ENCODE measurements around the gene TUBGCP2.

The TUBGCP2 gene

DNA sequence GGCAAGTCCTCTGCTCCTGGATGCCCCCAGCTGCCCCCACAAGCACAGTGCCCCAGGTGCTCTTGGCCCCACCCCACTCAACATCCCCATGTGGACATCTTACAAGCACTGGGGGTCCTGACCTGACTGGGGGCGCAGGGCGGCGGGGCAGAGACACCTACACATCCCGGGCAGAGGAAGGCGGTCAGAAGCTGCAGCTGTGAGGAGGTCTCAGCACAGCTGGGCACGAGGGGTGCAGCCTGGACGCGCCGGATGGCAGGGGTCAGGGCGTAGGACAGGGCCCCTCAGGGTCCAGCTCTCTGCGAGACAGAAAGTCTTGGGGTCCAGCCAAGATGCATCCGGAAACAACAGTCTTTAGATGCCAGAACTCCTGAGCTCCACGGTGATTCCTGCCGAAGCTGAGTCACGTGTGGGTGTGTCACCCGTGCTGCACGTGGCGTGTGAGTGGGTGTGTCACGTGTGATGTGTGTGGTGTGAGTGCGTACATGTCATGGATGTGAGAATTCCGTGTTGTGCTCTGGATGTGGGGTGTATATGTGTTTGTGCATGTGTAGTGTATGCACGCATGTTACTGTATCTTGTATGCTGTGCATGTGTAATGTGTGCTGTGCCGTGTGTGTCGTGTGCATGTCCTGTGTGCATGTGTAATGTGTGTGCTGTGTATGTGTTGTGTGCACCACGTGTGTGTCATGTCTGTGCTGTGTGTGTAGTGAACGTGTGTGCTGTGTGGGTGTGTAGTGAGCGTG lies 65.9 kb downstream of the TUBGCP2 start:
- H2BK12ac ChIP-seq (ENCODE audit: low read length in 2 of 2) = no peak overlapping the region

DNA sequence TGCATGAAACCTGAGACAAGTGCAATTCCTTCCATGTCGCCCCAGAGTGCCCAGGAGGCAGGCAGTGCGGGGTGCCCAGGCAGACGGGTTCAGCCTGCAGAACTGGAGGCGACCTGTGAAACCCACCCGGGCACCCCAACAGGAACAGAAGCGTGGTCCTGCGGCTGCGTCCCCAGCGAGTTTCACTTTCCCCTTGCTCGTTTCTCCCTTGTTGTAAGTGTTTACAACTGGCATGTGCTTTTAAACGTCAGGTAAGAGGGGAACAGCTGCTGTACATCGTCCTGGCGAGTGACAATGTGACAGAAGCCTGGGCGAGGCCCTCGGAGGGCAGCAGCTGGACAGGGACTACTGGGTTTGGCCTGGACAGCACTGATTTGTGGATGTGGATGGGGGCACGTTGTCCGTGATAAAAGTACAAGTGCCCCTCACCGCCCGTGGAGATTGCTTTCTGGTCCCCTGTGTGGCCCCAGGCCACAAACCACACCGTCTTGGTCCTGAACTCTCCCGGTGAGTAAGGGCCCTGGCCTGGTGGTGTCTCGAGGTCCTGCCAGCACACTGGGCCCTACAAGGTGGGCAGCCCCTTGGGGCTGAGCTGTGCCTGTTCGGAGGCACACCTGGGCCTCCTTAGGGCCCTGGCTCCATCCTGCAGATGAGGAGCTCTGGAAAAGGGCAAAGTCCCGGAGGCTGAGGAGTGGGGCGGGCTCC lies 67.0 kb downstream of the TUBGCP2 start:
- Histone ChIP-seq H2BK120ac (ENCODE audit: low read depth, low read length) (no peak overlapping the region), H3K79me1 (replicated peaks; ENCODE audit: low read length, poor library complexity, severe bottlenecking) (no peaks in the 10 kb centered on the region)
- 83% methylated on average over 25 of the region's 25 CpGs for WGBS

More for the DNA sequence above, 65.9 kb downstream of the TUBGCP2 start:
- no peak overlapping the region for H3K27ac ChIP-seq (ENCODE audit: low read length, poor library complexity, severe bottlenecking)
- no peak overlapping the region for H2BK15ac ChIP-seq (ENCODE audit: low read depth, poor library complexity, severe bottlenecking)
- no peak for DNase-seq
- WGBS = 81% methylated on average over 26 of the region's 27 CpGs
- peak overlapping the region in 1 of 2 experiments; percentile 38 for H3K18ac ChIP-seq (ENCODE audit: low read depth in 1 of 2, low read length in 2 of 2)
- H3K9me3 ChIP-seq (ENCODE audit: control insufficient read depth, low read length) = no peaks in the 10 kb centered on the region
- no peaks in the 10 kb centered on the region for H3K36me3 ChIP-seq (ENCODE audit: control insufficient read depth in 1 of 2, insufficient read depth in 2 of 2, low read depth in 1 of 2, low read length in 2 of 2)
- peak overlapping the region in 1 of 2 experiments; percentile 88 for H3K14ac ChIP-seq (ENCODE audit: low read length in 2 of 2)
- H2AFZ ChIP-seq (ENCODE audit: low read depth, low read length) = no peak overlapping the region
- no peaks in the 10 kb centered on the region for H3K79me1 ChIP-seq (replicated peaks; ENCODE audit: low read length, poor library complexity, severe bottlenecking)
- H2AK5ac ChIP-seq (ENCODE audit: low read length, severe bottlenecking) = no peak overlapping the region
- no peak overlapping the region for H2BK5ac ChIP-seq (ENCODE audit: low read depth, low read length, poor library complexity, severe bottlenecking)
- no peak overlapping the region for H3K9ac ChIP-seq (ENCODE audit: low read length)
- no peak overlapping the region for H3K4ac ChIP-seq (ENCODE audit: low read depth in 1 of 2, low read length in 2 of 2)
- H3K4me3 ChIP-seq (ENCODE audit: insufficient read depth in 1 of 2, low read depth in 1 of 2, low read length in 2 of 2) = no peak overlapping the region
- H3K4me2 ChIP-seq (ENCODE audit: low read length, poor library complexity, severe bottlenecking) = no peak overlapping the region
- peaks cover 44 to 80% of the 10 kb centered on the region in 2 experiments for H3K27me3 ChIP-seq (ENCODE audit: control insufficient read depth in 1 of 2, insufficient read depth in 1 of 2, low read length in 2 of 2)
- H4K8ac ChIP-seq (ENCODE audit: low read length) = no peak overlapping the region
- H2BK120ac ChIP-seq (ENCODE audit: low read depth, low read length) = no peak overlapping the region
- H3K23ac ChIP-seq (ENCODE audit: low read length in 2 of 2) = no peak overlapping the region
- H4K91ac ChIP-seq (ENCODE audit: low read length) = no peak overlapping the region
- H3K4me1 ChIP-seq (ENCODE audit: control insufficient read depth, insufficient read depth, low read depth, low read length) = peaks cover 8% of the 10 kb centered on the region

GRCh38 chr10:133239990-133240389 lies 68.7 kb downstream of the TUBGCP2 start:
- peaks cover 28% of the 10 kb centered on the region for H3K4me1 ChIP-seq (ENCODE audit: control insufficient read depth, insufficient read depth, low read depth, low read length)

More for the DNA sequence above, 67.0 kb downstream of the TUBGCP2 start:
- H3K4me2 ChIP-seq (ENCODE audit: low read length, poor library complexity, severe bottlenecking) = no peak overlapping the region
- no peak overlapping the region for H2BK5ac ChIP-seq (ENCODE audit: low read depth, low read length, poor library complexity, severe bottlenecking)
- no peak overlapping the region for H3K18ac ChIP-seq (ENCODE audit: low read depth in 1 of 2, low read length in 2 of 2)
- no peak overlapping the region for H4K91ac ChIP-seq (ENCODE audit: low read length)
- no peaks in the 10 kb centered on the region for H3K9me3 ChIP-seq (ENCODE audit: control insufficient read depth, low read length)
- H2AK5ac ChIP-seq (ENCODE audit: low read length, severe bottlenecking) = no peak overlapping the region
- no peak overlapping the region for H2BK12ac ChIP-seq (ENCODE audit: low read length in 2 of 2)
- no peak overlapping the region for H3K9ac ChIP-seq (ENCODE audit: low read length)
- H3K36me3 ChIP-seq (ENCODE audit: control insufficient read depth in 1 of 2, insufficient read depth in 2 of 2, low read depth in 1 of 2, low read length in 2 of 2) = no peaks in the 10 kb centered on the region
- H3K4ac ChIP-seq (ENCODE audit: low read depth in 1 of 2, low read length in 2 of 2) = no peak overlapping the region
- no peak overlapping the region for H4K8ac ChIP-seq (ENCODE audit: low read length)
- H3K27me3 ChIP-seq (ENCODE audit: control insufficient read depth in 1 of 2, insufficient read depth in 1 of 2, low read length in 2 of 2) = peaks cover 51 to 82% of the 10 kb centered on the region in 2 experiments
- H2BK15ac ChIP-seq (ENCODE audit: low read depth, poor library complexity, severe bottlenecking) = no peak overlapping the region
- DNase-seq = no peak
- no peak overlapping the region for H3K27ac ChIP-seq (ENCODE audit: low read length, poor library complexity, severe bottlenecking)
- no peak overlapping the region for H3K23ac ChIP-seq (ENCODE audit: low read length in 2 of 2)
- peaks cover 19% of the 10 kb centered on the region for H3K4me1 ChIP-seq (ENCODE audit: control insufficient read depth, insufficient read depth, low read depth, low read length)
- no peak overlapping the region for H3K14ac ChIP-seq (ENCODE audit: low read length in 2 of 2)
- H3K4me3 ChIP-seq (ENCODE audit: insufficient read depth in 1 of 2, low read depth in 1 of 2, low read length in 2 of 2) = no peak overlapping the region
- H2AFZ ChIP-seq (ENCODE audit: low read depth, low read length) = no peak overlapping the region

GRCh38 chr10:133238466-133238804 lies 70.2 kb downstream of the TUBGCP2 start:
- H3K4ac ChIP-seq (ENCODE audit: low read depth in 1 of 2, low read length in 2 of 2) = no peak overlapping the region
- no peak overlapping the region for H3K14ac ChIP-seq (ENCODE audit: low read length in 2 of 2)
- no peak overlapping the region for H2BK120ac ChIP-seq (ENCODE audit: low read depth, low read length)
- DNase-seq = no peak
- no peak overlapping the region for H3K4me3 ChIP-seq (ENCODE audit: insufficient read depth in 1 of 2, low read depth in 1 of 2, low read length in 2 of 2)
- H2AK5ac ChIP-seq (ENCODE audit: low read length, severe bottlenecking) = no peak overlapping the region
- no peaks in the 10 kb centered on the region for H3K79me1 ChIP-seq (replicated peaks; ENCODE audit: low read length, poor library complexity, severe bottlenecking)
- no peak overlapping the region for H2BK15ac ChIP-seq (ENCODE audit: low read depth, poor library complexity, severe bottlenecking)
- peaks cover 28% of the 10 kb centered on the region for H3K4me1 ChIP-seq (ENCODE audit: control insufficient read depth, insufficient read depth, low read depth, low read length)
- no peaks in the 10 kb centered on the region for H3K9me3 ChIP-seq (ENCODE audit: control insufficient read depth, low read length)
- WGBS = 11% methylated on average over 14 of the region's 15 CpGs
- H2AFZ ChIP-seq (ENCODE audit: low read depth, low read length) = no peak overlapping the region
- no peak overlapping the region for H4K91ac ChIP-seq (ENCODE audit: low read length)
- H3K18ac ChIP-seq (ENCODE audit: low read depth in 1 of 2, low read length in 2 of 2) = no peak overlapping the region
- peaks cover 67 to 75% of the 10 kb centered on the region in 2 experiments for H3K27me3 ChIP-seq (ENCODE audit: control insufficient read depth in 1 of 2, insufficient read depth in 1 of 2, low read length in 2 of 2)
- H2BK5ac ChIP-seq (ENCODE audit: low read depth, low read length, poor library complexity, severe bottlenecking) = no peak overlapping the region
- H4K8ac ChIP-seq (ENCODE audit: low read length) = no peak overlapping the region
- H3K4me2 ChIP-seq (ENCODE audit: low read length, poor library complexity, severe bottlenecking) = no peak overlapping the region
- H3K23ac ChIP-seq (ENCODE audit: low read length in 2 of 2) = no peak overlapping the region
- no peak overlapping the region for H2BK12ac ChIP-seq (ENCODE audit: low read length in 2 of 2)
- H3K27ac ChIP-seq (ENCODE audit: low read length, poor library complexity, severe bottlenecking) = no peak overlapping the region
- H3K9ac ChIP-seq (ENCODE audit: low read length) = no peak overlapping the region
- no peaks in the 10 kb centered on the region for H3K36me3 ChIP-seq (ENCODE audit: control insufficient read depth in 1 of 2, insufficient read depth in 2 of 2, low read depth in 1 of 2, low read length in 2 of 2)

More at GRCh38 chr10:133239990-133240389, 68.7 kb downstream of the TUBGCP2 start:
- 83% methylated on average over 15 of the region's 15 CpGs for WGBS
- no peak overlapping the region for H3K4ac ChIP-seq (ENCODE audit: low read depth in 1 of 2, low read length in 2 of 2)
- H2BK120ac ChIP-seq (ENCODE audit: low read depth, low read length) = no peak overlapping the region
- H3K27me3 ChIP-seq (ENCODE audit: control insufficient read depth in 1 of 2, insufficient read depth in 1 of 2, low read length in 2 of 2) = peaks cover 61 to 79% of the 10 kb centered on the region in 2 experiments
- no peak overlapping the region for H3K14ac ChIP-seq (ENCODE audit: low read length in 2 of 2)
- H3K4me3 ChIP-seq (ENCODE audit: insufficient read depth in 1 of 2, low read depth in 1 of 2, low read length in 2 of 2) = no peak overlapping the region
- no peak overlapping the region for H2BK15ac ChIP-seq (ENCODE audit: low read depth, poor library complexity, severe bottlenecking)
- no peak overlapping the region for H4K8ac ChIP-seq (ENCODE audit: low read length)
- no peak overlapping the region for H2AFZ ChIP-seq (ENCODE audit: low read depth, low read length)
- H3K27ac ChIP-seq (ENCODE audit: low read length, poor library complexity, severe bottlenecking) = no peak overlapping the region
- H3K23ac ChIP-seq (ENCODE audit: low read length in 2 of 2) = no peak overlapping the region
- H3K9ac ChIP-seq (ENCODE audit: low read length) = no peak overlapping the region
- H2BK12ac ChIP-seq (ENCODE audit: low read length in 2 of 2) = no peak overlapping the region
- H2AK5ac ChIP-seq (ENCODE audit: low read length, severe bottlenecking) = no peak overlapping the region
- H3K9me3 ChIP-seq (ENCODE audit: control insufficient read depth, low read length) = no peaks in the 10 kb centered on the region
- H3K18ac ChIP-seq (ENCODE audit: low read depth in 1 of 2, low read length in 2 of 2) = no peak overlapping the region
- DNase-seq = no peak
- no peaks in the 10 kb centered on the region for H3K79me1 ChIP-seq (replicated peaks; ENCODE audit: low read length, poor library complexity, severe bottlenecking)
- H3K36me3 ChIP-seq (ENCODE audit: control insufficient read depth in 1 of 2, insufficient read depth in 2 of 2, low read depth in 1 of 2, low read length in 2 of 2) = no peaks in the 10 kb centered on the region
- no peak overlapping the region for H2BK5ac ChIP-seq (ENCODE audit: low read depth, low read length, poor library complexity, severe bottlenecking)
- H4K91ac ChIP-seq (ENCODE audit: low read length) = no peak overlapping the region
- no peak overlapping the region for H3K4me2 ChIP-seq (ENCODE audit: low read length, poor library complexity, severe bottlenecking)

Data from mesenchymal stem cell (in vitro differentiated cells and primary cell).